ENCODE results near the gene NLRP14. TPM values are rescaled to one million over a fixed set of nuclear protein-coding genes. Genes with fewer than 3 reads are reported as not detected.

NLRP14 gene
- total and polyA plus RNA-seq, 9 of the 15 experiments (the other 6 are each of a cell fraction or from before 2014, with no cell fraction given): 0.27 to 1.2 (median 0.54) TPM

DNA sequence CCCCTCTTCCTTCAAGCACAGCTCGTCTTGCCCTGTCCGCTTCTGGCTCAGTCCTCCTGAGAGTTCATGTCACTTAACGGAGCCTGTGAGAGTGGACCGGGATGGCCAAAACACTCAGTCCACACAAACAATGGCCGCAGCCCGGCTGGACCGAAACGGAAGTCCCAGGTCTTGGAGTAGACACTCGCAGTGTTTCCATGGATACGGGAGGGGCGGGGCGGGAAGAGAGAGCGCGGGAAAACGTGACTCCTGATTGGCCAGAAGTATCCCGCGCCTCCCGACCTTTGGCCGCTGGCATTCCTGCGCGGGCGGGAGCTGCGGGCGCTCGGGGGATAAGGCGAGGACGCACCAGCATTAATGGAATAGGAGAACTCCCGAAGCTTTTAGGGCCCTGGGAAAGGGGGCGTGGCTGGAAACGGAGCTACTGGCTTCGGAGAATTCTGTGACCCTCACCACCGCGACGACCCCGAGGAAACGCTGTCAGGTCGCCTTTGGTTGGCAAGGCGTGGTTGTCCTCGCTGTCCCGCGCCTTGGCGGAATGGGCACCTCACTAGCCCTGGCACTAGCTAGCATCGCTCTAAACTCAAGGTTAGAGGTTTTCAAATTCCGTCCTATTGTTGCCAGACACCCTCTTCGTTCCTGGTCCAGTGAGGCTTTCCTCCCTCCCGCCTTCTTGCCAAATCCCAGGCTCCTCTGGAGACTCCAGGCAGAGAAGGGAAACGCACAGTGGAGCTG is at the start of gene NLRP14, which contains the start of gene ZNF214 (continued):
- TF ChIP-seq ZNF347 (CRISPR knock-in tag; IDR thresholded peaks at IDR 0.05; ENCODE audit: low read depth) (no peak), ZNF584 (CRISPR knock-in tag; IDR thresholded peaks at IDR 0.05; ENCODE audit: low read depth) (no peak), E2F6 (IDR thresholded peaks at IDR 0.05; ENCODE audit: borderline replicate concordance in 1 of 2, extremely low read depth in 1 of 2, insufficient read depth in 1 of 2, insufficient read length in 1 of 2, low read depth in 1 of 2, low read length in 1 of 2, poor library complexity in 1 of 2, severe bottlenecking in 1 of 2) (peak; percentile 74 to 82), HDAC8 (tag; IDR thresholded peaks at IDR 0.05) (no peak), ZNF589 (CRISPR knock-in tag; IDR thresholded peaks at IDR 0.05; ENCODE audit: low read depth) (no peak), BMI1 (IDR thresholded peaks at IDR 0.05; ENCODE audit: low read length) (no peak), NCOA1 (IDR thresholded peaks at IDR 0.05; ENCODE audit: low read depth) (no peak), THAP7 (CRISPR knock-in tag; IDR thresholded peaks at IDR 0.05) (no peak), ZNF77 (CRISPR knock-in tag; IDR thresholded peaks at IDR 0.05) (no peak), PHTF2 (CRISPR knock-in tag; IDR thresholded peaks at IDR 0.05) (no peak), YY1 (IDR thresholded peaks at IDR 0.05; ENCODE audit: borderline replicate concordance in 1 of 3, control insufficient read depth in 1 of 3, extremely low read depth in 1 of 3, insufficient read depth in 3 of 3, insufficient read length in 1 of 3, insufficient replicate concordance in 2 of 3, low read depth in 1 of 3, low read length in 2 of 3) (peak in 1 of 3 experiments; percentile 49), ZNF512 (tag; IDR thresholded peaks at IDR 0.05) (no peak), LCOR (CRISPR knock-in tag; IDR thresholded peaks at IDR 0.05) (0 out of 2 replicates have a peak, but pooled peaks have one; percentile 24), POLR2G (IDR thresholded peaks at IDR 0.05; ENCODE audit: low read depth, low read length) (peak; percentile 44), FOXP4 (CRISPR knock-in tag; IDR thresholded peaks at IDR 0.05; ENCODE audit: borderline replicate concordance) (no peak), CXXC5 (CRISPR knock-in tag; IDR thresholded peaks at IDR 0.05) (peak; percentile 35; the same call in 1 of the 2 replicates), EHMT2 (IDR thresholded peaks at IDR 0.05) (no peak), NR2C2 (CRISPR knock-in tag; IDR thresholded peaks at IDR 0.05) (no peak), NR2C2 (tag; IDR thresholded peaks at IDR 0.05) (no peak)
- TF ChIP-seq, protein P1, sequence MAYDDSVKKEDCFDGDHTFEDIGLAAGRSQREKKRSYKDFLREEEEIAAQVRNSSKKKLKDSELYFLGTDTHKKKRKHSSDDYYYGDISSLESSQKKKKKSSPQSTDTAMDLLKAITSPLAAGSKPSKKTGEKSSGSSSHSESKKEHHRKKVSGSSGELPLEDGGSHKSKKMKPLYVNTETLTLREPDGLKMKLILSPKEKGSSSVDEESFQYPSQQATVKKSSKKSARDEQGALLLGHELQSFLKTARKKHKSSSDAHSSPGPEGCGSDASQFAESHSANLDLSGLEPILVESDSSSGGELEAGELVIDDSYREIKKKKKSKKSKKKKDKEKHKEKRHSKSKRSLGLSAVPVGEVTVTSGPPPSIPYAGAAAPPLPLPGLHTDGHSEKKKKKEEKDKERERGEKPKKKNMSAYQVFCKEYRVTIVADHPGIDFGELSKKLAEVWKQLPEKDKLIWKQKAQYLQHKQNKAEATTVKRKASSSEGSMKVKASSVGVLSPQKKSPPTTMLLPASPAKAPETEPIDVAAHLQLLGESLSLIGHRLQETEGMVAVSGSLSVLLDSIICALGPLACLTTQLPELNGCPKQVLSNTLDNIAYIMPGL (CRISPR knock-in tag; IDR thresholded peaks at IDR 0.05): no peak

Measured in K562 (cell line).